ENCODE results near the gene IRAK4.
A peak's percentile ranks its signal among the peaks of the same experiment; 100 is the strongest.

IRAK4 gene

GRCh38 chr12:43827093-43827492 is 68.3 kb downstream of the IRAK4 start:
- no peaks in the 10 kb centered on the region for H3K36me3 ChIP-seq (ENCODE audit: insufficient read depth, low read length)
- H2AFZ ChIP-seq (ENCODE audit: low read depth, low read length) = no peak overlapping the region
- no peaks in the 10 kb centered on the region for H3K4me1 ChIP-seq (ENCODE audit: insufficient read depth, low read length)
- H3K27me3 ChIP-seq (ENCODE audit: insufficient read depth, low read length) = peaks cover 3% of the 10 kb centered on the region
- no peaks in the 10 kb centered on the region for H3K9me3 ChIP-seq (ENCODE audit: low read length)
- no peak overlapping the region for H3K4me3 ChIP-seq (ENCODE audit: low read length)

- Histone ChIP-seq H3K4me3 (ENCODE audit: low read length) (no peak overlapping the region), H3K36me3 (ENCODE audit: insufficient read depth, low read length) (no peaks in the 10 kb centered on the region), H3K4me1 (ENCODE audit: insufficient read depth, low read length) (no peaks in the 10 kb centered on the region), H3K27me3 (ENCODE audit: insufficient read depth, low read length) (peaks cover 2% of the 10 kb centered on the region), H2AFZ (ENCODE audit: low read depth, low read length) (no peak overlapping the region), H3K9me3 (ENCODE audit: low read length) (no peaks in the 10 kb centered on the region)
These were observed 73.9 kb downstream of the IRAK4 start for GRCh38 chr12:43832463-43833168.

GRCh38 chr12:43835264-43835655 is 76.5 kb downstream of the IRAK4 start:
- H2AFZ ChIP-seq (ENCODE audit: low read depth, low read length) = peak overlapping the region; percentile 86
- no peaks in the 10 kb centered on the region for H3K36me3 ChIP-seq (ENCODE audit: insufficient read depth, low read length)
- no peaks in the 10 kb centered on the region for H3K9me3 ChIP-seq (ENCODE audit: low read length)
- H3K27me3 ChIP-seq (ENCODE audit: insufficient read depth, low read length) = peaks cover 2% of the 10 kb centered on the region
- peak overlapping the region; percentile 73 for H3K4me3 ChIP-seq (ENCODE audit: low read length)
- no peaks in the 10 kb centered on the region for H3K4me1 ChIP-seq (ENCODE audit: insufficient read depth, low read length)

GRCh38 chr12:43835656-43836474 is 77.1 kb downstream of the IRAK4 start, which contains the start of gene TMEM117:
TSS of gene TMEM117 (plus strand) at chr12:43836081.
- Histone ChIP-seq H3K4me3 (ENCODE audit: low read length) (peak within 1 kb of the TSS; percentile 73), H3K36me3 (ENCODE audit: insufficient read depth, low read length) (no peaks in the 10 kb centered on the region), H2AFZ (ENCODE audit: low read depth, low read length) (peak within 1 kb of the TSS; percentile 86), H3K9me3 (ENCODE audit: low read length) (no peaks in the 10 kb centered on the region), H3K27me3 (ENCODE audit: insufficient read depth, low read length) (peaks cover 2% of the 10 kb centered on the region), H3K4me1 (ENCODE audit: insufficient read depth, low read length) (no peaks in the 10 kb centered on the region)

- Histone ChIP-seq H3K9me3 (ENCODE audit: low read length) (no peaks in the 10 kb centered on the region), H3K4me3 (ENCODE audit: low read length) (peak overlapping the region; percentile 73), H2AFZ (ENCODE audit: low read depth, low read length) (peak overlapping the region; percentile 86), H3K4me1 (ENCODE audit: insufficient read depth, low read length) (no peaks in the 10 kb centered on the region), H3K27me3 (ENCODE audit: insufficient read depth, low read length) (peaks cover 2% of the 10 kb centered on the region), H3K36me3 (ENCODE audit: insufficient read depth, low read length) (no peaks in the 10 kb centered on the region)
These were observed 77.8 kb downstream of the IRAK4 start for GRCh38 chr12:43836475-43836989.
